ENCODE results near the gene MCM3AP.
"Not testable (repeated sequence)": the region's sequence is repeated elsewhere in the genome, so short reads cannot be mapped to it uniquely, and the experiment has no call there.

The MCM3AP gene

DNA sequence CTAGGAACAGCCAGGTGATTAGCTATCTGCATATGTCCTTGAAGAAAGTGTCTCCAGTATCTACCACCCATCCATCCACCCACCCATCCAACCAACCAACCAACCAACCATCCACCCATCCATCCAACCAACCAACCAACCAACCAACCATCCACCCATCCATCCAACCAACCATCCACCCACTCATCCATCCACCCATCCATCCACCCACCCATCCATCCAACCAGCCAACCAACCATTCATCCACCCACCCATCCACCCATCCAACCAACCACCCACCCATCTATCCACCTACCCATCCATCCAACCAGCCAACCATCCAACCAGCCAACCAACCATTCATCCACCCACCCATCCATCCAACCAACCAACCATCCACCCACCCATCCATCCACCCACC lies 26.2 kb upstream of the MCM3AP start:
- no peak for DNase-seq (ENCODE audit: low spot score)

DNA sequence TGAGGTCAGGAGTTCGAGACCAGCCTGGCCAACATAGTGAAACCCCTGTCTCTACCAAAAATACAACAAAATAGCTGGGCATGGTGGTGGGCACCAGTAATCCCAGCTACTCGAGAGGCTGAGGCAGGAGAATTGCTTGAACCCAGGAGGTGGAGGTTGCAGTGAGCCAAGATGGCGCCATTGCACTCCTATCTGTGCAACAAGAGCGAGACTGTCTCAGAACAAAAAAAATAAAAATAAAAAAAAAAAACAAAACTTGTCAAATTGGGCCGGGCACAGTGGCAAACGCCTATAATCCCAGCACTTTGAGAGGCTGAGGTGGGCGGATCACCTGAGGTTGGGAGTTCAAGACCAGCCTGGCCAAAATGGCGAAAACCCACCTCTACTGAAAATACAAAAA lies 24.8 kb upstream of the MCM3AP start:
- DNase-seq (ENCODE audit: low spot score) = not testable (repeated sequence)

DNA sequence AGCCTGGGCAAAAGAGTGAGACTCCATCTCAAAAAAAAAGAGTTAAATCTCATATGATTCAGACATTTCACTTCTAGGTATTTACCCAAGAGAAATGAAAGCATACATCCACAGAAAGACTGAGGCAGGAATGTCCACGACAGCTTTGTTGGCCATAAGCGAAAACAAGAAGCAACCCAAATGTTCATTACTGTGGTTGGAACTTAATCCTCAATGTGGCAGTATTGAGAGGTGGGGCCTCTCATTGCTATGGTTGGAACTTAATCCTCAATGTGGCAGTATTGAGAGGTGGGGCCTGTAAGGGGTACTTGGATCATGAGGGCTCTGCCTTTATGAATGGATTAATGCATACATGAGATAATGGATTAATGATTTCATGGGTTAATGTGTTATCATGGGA lies 23.0 kb upstream of the MCM3AP start:
- DNase-seq (ENCODE audit: low spot score) = no peak

DNA sequence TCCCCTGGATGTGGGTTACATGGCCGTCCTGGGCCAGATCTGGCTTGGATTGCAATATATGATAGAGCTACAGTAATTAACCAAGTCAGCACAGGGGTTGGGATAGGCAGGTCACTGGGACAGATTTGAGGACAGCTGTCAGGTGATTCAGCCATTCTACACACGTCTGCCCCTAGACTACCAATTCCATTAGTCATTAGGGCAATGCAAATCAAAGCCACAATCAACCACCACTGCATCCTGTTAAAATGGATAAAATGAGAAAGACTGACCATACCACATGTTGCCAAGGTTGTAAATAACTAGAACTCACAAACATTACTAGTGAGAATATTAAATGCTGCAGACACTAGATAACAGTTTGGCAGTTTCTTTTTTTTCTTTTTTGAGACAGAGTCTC lies 22.2 kb upstream of the MCM3AP start:
- DNase-seq (ENCODE audit: low spot score) = no peak

DNA sequence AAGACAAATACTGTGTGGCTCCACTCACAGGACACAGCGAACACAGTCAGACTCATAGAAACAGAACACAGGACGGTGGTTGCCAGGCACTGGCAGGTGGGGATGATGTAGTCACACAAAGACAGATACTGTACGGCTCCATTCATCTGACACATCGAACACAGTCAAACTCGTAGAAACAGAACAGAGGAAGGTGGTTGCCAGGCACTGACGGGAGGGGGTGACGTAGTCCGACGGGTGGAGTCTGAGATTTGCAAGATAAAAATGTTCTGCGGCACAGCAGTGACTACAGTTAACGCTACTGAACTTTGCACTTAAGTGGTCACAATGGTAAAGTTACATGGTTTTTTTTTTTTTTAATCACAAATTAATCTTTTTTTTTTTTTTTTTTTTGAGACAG lies 19.5 kb upstream of the MCM3AP start:
- DNase-seq (ENCODE audit: low spot score) = no peak

DNA sequence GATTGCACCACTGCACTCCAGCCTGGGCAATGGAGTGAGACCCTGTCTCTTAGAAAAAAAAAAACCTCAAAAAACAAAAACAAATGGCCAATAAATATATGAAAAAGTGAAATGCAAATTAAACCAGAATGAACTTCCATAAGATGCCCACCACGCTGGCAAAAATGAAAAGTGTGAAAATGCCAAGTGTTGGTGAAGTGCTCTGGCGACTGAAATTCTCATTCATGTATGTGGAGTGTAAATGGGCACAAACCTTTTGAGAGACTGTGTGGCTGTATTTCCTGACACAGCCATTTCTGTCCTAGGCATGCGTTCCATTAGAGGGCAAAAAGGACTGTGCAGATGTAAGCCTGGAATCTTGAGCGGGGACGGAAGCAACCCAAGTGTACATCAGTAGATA lies 19.0 kb upstream of the MCM3AP start:
- DNase-seq (ENCODE audit: low spot score) = no peak

DNA sequence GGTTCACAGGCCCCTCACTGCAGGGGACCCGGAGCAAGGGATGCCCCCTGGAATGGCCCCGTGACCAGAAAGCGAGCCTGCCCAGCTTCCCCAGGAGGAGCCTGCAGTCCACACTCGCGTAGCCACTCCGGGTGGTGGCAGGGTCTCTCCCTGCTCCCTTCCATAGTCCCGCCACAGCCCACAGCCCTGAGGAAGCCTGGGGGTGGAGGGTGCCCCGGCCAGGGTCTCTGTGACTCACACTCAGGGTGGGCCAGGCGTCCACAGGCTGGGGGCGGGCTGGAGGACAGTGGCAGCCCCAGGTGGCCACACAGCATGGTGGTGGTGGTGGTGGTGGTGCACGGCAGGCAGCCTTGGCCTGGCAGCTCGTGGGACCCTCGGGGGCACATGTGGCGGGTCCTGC lies 16.3 kb upstream of the MCM3AP start:
- DNase-seq (ENCODE audit: low spot score) = no peak

DNA sequence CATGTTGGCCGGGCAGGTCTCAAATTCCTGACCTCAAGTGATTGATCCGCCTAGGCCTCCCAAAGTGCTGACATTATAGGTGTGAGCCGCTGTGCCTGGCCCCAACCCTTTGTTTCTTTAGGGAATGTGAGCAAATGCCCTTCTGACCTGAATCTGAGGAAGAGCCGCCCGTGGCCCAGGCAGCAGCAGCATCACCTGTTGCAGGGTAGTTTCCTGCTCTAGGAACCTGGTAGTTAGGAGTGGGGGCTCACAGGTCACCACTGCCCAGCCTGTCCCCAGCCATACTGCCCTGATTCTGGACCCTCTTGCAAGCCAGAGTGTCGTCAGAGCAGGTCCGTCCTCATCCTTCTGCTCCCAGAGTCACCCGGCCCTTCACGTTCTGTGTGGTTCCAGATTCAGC lies 13.8 kb upstream of the MCM3AP start:
- DNase-seq (ENCODE audit: low spot score) = no peak

DNA sequence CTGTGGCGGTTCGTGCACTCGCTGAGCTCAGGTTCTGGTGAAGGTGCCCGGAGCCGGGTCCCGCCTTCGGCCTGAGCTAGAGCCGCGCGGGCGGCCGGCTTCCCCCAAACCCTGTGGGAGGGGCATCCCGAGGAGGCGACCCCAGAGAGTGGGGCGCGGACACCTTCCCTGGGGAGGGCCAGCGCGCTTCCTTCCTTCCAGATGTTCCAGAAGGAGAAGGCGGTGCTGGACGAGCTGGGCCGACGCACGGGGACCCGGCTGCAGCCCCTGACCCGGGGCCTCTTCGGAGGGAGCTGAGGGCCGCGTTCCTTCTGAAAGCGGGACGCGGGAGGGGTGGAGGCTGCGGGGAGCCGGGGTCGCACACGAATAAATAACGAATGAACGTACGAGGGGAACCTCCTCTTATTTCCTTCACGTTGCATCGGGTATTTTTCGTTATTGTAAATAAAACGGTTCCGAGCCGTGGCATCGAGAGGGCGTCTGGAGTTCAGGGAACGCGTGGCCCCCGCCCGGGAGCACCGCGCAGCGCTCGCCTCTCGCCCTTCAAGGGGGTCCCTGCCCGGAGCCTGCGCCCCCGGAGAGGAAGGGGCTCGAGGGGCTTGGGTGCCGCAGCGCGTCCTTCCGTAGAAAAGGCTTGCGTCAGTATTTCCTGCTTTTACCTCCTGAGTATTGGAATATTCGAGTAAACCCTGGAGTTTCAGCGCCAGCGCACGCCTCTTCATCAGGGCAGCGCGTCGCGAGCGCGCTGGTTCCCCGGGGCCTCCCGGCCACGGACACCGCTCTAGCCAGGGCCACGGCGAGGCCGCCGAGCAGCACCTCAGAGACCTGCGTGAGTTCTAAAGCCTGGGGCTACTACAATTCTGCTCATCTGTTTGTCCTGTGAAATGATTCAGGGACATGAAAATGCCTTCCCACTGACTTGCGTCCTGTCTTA lies 12.2 kb upstream of the MCM3AP start:
- no peak for DNase-seq (ENCODE audit: low spot score)

DNA sequence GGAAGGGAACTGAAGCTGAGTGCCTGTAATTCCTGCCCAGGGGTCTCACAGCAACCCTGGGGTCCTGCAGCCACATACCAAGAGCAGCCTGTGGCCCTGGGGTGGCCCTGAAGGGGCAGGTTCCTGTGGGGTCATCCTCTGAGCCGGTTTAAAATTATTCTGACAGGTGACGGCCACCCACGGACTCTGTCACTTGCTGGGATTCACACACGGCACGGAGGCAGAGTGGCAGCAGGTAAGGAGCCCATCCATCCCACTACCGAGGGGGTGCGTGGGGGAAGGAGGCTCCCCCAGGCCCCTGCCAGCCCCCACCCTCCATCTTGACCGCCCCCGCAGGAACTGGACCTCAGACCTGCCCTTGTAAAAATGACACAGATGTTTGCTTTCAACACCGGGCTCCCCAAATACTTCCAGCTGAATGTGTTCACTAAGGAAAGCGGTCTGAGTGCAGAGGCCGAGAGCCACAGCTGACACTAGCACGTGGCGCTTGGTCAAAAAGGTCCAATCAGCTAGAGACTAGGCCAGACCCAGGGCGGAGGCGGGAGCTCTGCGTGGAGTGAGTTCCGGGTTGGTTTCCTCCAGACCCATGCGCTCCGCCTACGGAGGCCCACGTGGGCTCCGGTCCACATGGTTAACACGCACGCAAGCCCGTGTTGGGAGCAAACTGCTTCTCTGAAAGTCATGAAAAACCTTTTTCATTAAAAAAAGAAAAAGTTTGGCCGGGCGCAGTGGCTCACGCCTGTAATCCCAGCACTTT lies 10.8 kb upstream of the MCM3AP start:
- DNase-seq (ENCODE audit: low spot score) = peak; percentile 88

DNA sequence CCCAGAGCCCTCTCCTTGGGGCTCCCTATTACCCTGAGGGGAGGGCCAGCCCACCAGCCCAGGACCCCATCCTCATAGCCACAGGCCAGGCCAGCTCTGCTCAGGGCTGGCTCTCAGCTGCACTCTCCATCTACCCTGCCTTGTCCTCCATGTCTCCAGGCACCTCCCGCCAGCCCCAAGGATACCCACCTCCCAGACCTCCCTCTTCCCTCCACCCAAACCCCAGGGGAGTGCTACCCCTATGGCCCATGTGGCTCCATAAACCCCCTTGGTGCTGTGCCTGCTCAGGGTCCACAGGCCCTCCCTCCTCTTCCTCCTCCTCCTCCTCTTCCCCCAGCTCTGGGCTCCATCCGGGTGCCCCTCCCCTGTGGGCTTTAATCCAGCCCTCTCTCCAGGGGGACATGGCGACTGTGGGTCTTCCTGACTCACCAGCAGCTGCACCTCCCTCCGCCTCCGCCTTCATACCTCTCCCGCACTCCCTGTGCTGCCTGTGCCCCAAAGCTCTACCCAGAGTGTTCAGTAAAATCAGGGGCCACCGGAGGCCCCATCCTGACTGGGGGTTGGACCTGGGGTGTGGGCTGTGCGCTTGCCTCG lies 9.9 kb upstream of the MCM3AP start:
- DNase-seq (ENCODE audit: low spot score) = no peak

DNA sequence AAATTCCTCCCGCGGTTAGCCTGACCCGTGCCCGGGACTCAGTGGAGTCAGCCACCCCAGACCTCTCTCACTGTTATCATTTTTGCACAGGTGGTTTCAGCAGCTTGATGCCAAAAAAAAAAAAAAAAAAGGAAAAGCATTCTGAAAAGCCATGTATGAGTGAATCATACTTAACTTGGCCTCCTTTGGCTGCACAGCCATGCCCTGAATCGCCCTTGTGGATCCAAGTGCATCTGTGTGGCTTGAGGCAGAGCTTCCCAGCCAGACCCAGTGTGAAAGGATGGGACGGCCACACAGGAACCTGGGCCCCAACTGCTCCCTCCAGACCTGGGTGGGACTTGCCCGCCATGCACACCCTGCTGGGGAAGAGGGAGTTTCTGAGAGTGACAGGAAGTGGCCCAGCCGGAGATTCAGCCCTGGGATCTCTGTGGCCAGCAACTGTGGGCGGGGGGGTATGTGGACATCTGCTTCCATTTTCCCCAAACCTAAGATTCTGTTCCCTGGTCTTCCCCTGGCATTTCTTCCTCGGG lies 9.3 kb upstream of the MCM3AP start:
- DNase-seq (ENCODE audit: low spot score) = no peak

DNA sequence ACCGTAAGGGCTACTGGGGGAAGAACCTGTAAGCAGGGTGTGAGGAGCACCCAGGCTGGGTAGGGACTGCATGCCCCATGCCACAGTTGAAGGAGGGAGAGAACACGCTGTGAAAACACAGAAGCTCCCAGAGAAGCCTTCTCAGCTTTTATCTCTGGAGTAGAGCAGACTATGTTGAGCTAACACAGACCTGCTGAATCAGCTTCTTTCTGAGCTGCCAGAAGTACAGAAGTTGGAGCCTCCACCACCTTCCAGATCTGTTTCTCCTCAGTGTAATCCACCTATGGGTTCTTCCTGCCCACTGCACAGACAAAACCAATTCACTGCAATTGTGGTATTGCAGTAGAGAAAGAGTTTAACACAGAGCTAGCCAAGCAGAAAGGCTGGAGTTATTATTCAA lies 6.2 kb upstream of the MCM3AP start:
- DNase-seq (ENCODE audit: low spot score) = no peak

DNA sequence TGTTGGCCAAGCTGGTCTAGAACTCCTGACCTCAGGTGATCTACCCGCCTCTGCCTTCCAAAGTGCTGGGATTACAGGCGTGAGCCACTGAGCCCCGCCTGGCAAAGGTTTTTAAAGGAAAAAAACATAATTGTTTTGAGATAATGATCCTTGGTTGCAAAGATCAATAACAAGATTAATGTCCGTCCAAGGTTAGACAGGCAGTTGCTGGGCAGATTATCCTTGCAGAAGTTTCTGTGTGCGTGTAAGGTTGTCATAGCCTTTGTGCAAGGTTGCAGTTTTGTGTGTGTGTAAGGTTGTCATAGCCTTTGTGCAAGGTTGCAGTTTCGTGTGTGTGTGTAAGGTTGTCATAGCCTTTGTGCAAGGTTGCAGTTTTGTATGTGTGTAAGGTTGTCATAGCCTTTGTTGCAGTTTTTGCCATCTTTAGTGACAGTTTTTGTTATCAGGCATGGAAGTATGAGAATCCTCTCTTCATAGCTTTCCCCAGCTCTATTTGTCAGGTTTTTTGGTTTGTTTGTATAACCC lies 4.3 kb upstream of the MCM3AP start:
- DNase-seq (ENCODE audit: low spot score) = no peak

DNA sequence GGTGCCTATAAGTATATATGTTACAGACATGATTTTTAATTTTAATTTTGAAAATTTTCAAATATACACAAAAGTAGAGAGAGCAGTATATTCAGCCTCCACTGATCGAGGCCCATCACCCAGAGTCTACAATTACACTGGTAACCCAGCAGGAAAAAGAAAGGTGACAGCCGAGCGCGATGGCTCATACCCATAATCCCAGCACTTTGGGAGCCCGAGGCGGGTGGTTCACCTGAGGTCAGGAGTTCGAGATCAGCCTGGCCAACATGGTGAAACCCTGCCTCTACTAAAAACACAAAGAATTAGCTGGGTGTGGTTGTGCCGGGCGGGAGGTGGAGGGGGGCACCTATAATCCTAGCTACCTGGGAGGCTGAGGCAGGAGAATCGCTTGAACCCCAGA lies 2.1 kb upstream of the MCM3AP start:
- no peak for DNase-seq (ENCODE audit: low spot score)

DNA sequence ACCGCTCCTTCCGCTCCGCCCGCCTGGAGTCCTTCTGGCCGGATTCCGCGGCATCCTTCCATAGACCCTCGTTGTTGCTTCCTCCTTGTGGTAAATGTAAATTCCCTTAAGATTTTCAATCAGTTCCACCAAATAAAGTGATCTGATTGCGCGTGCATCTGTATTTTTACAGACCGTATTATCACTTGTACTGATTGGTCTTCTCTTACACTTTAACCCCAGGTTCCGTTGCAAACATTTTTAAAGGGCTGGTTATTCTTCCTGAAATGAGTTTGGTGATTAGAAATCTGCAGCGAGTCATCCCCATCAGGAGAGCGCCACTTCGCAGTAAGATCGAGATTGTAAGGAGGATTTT lies 1.2 kb upstream of the MCM3AP start:
- no peak for DNase-seq (ENCODE audit: low spot score)

DNA sequence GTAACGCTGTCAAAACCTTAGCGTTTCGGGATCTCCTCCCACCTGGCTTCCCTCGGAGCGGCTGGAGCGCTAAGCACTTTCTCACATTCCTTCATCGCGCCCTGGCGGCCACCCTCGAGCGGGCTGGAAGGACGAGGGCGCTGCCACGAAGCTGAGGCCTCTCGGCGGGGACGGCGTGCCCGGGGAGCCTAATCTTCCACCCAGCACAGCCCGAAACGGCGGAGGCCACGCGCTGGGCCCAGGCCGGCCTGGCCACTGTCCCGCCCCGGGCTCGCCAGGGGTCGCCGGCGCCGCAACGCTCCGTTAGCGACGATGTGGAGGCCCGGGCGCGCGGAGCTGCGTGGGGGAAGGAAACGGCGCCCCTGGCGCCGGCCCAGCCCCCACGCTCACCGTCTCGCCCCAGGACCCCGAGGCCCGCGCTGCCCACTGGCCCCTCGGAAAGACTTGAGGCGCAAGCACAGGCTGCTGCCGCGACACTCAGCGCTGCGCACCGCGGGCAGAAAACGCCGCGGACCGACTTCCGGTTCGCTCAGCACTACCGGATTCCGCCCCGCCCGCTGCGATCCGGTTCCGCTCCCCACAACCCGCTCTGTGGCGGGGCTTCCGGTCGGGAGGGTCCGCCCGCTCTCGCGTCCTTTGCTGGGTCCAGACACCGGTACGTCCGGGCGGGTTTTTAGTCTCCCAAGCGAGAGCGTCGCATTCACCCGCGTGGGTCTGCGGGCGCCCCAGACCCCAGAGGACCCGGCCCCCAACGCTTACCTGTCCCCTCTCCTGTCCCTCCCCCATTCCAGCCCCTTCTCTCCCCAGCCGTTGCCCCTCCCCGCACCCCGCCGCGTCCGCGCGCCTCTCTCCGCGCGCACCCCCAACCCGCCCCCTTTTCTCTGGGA lies 593 bp upstream of the MCM3AP start, which contains the start of gene YBEY:
TSS of gene YBEY (plus strand) at position 582 of the 887 bp plus-strand sequence. CDS start 572 bp downstream, outside the sequence.
- peak; percentile 91 for DNase-seq (ENCODE audit: low spot score)

DNA sequence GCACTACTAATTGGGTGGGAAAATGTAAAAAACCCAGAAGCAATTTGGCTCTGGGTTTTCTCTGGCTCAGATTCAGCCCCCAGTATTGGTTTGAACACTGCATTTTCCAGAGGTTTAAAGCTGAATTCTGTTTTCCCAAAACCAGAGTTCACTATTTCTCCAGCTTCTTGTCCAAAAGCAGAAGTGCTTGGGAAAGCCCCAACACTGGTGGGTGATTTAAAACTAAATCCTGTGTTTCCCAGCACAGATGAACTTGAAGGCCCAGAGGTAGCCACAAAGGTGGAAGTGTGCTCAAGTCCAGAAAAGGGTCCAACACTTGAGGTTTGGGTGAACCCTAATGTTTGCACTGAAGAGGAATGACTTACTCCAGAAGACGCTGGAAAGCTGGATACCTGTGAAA lies 678 bp downstream of the MCM3AP start:
- DNase-seq (ENCODE audit: low spot score) = no peak

DNA sequence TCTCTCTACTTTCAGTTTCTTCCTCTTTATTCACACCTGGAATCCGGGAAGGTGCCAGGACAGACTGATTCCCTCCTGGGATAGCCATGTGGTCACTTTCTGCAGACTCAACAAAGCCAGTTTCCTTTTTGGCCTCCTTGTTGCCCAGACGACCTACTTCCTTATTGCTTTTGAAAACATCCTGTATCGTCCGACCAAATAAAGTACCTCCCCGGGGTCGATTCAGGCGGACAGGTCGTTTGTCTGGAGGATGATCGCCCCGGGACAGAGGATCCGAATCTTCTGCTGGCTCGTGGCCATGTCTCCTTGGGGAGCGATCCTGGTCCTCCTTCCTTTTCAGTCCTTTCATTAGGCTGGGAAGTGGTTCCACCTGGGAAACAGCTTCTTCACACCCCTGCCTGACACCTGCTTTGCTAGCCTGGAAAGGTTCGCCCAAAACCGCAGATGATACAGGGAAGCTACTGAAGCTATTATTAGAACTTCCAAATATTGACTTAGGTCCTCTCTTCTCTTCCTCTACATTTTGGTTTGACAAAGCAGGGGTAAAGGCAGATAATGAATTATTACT lies 1.2 kb downstream of the MCM3AP start:
- no peak for DNase-seq (ENCODE audit: low spot score)

DNA sequence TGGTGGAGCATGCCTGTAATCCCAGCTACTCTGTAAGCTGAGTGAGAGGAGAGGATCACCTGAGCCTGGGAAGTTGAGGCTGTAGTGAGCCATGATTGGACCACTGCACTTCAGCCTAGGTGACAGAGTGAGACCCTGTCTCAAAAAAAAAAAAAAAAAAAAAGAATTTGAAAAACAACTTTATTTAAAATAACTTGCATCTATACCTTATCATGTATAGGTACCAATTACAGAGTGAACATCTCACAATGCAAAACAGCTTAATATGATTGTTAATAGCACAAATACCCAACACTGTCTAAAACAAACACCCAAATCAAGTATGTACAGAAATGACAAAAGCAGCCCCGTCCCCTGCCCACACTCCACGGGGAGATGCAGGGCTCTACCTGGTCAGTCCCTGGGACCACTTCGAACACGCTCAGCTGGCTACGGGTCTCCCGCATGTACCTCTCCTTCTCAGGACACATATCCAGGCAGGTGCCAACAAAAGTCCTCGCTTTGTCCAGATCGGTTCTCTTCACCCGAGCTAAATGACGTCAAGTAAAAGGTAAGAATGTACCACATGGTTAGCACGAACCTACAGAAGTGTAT lies 10.5 kb downstream of the MCM3AP start:
- no peak for DNase-seq (ENCODE audit: low spot score)

DNA sequence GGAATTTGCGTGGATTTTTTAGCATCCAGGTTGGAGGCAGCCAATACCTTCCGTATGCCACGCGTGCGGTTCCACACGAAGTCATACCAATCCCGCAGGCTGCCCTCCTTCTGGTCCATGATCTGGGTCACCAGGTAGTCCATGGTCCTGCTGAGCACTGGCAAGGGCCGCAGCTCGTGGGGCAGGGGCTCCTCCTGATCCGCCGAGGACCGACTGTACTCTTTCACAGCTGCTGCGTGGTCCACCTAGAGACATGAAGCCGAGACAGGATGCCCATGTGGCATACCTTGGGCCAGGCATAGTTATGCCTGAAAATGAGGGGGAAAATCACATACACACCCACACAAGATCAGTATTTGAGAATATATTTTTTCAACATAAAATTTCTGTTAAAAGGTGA lies 12.1 kb downstream of the MCM3AP start:
- no peak for DNase-seq (ENCODE audit: low spot score)
